Upper lobe of right lung (tissue), 1 donor: ENCODE data around the gene RNASET2. TPM values are rescaled to one million over a fixed set of nuclear protein-coding genes. Genes with fewer than 3 reads are reported as not detected.
"Not testable (repeated sequence)": the region's sequence is repeated elsewhere in the genome, so short reads cannot be mapped to it uniquely, and the experiment has no call there.

ENCODE experiments used
- ATAC-seq: fragments of 200-7000 bp; cut with Tn5 transposase; one replicate; pipeline ENCODE4 v1.9.1; 2020; ENCODE audit warnings: mild to moderate bottlenecking, moderate library complexity
- DNase-seq: peaks from one replicate; pipeline ENCODE4 v3.0.0-alpha.2; 2020
- H3K27ac ChIP-seq: fragments of 200-600 bp; one replicate; pipeline ENCODE4 v1.8.0; 2022
- H3K27me3 ChIP-seq: fragments of 200-600 bp; one replicate; pipeline ENCODE4 v1.8.0; 2022; ENCODE audit warnings: mild to moderate bottlenecking
- H3K36me3 ChIP-seq: fragments of 200-600 bp; one replicate; pipeline ENCODE4 v1.8.0; 2022
- H3K4me1 ChIP-seq: fragments of 200-600 bp; one replicate; pipeline ENCODE4 v1.8.0; 2022
- H3K4me3 ChIP-seq: fragments of 200-600 bp; one replicate; pipeline ENCODE4 v1.8.0; 2022; ENCODE audit warnings: mild to moderate bottlenecking
- H3K9me3 ChIP-seq: fragments of 200-600 bp; one replicate; pipeline ENCODE4 v1.8.0; 2022
- intact Hi-C: fragments of 100-400 bp; cut with DNase I; formaldehyde crosslinking; loops from one replicate; pipeline ENCODE4 v1.11.0; 2022
- total RNA-seq: library from RNA; stranded (reverse); fragmentation: NEBNext Ultra II Directional; extraction: Animal tissue kit (Norgen Biotek cat#: 25700); gene quantifications from one replicate; pipeline ENCODE4 v1.2.1, GENCODE V29; 2021
- TF ChIP-seq, protein P1 (sequence below): fragments of 200-600 bp; IDR thresholded peaks from one replicate; pipeline ENCODE4 v1.8.0; 2022; ENCODE audit warnings: antibody characterized with exemption
- donor health status: DM: no; HTN: yes; CAD: no; lungs with severe emphysema.

Gene RNASET2
- total RNA-seq, 1 donor from 2014 or later = 73.1 TPM

GRCh38 chr6:166902211-166902755, 54.1 kb downstream of the RNASET2 start:
- Histone ChIP-seq H3K9me3 (no peaks in the 10 kb centered on the region), H3K27me3 (no peaks in the 10 kb centered on the region), H3K4me3 (no peak overlapping the region), H3K36me3 (no peaks in the 10 kb centered on the region), H3K4me1 (no peaks in the 10 kb centered on the region), H3K27ac (no peak overlapping the region)
- intact Hi-C loops = no loop called here
- TF ChIP-seq, protein P1, sequence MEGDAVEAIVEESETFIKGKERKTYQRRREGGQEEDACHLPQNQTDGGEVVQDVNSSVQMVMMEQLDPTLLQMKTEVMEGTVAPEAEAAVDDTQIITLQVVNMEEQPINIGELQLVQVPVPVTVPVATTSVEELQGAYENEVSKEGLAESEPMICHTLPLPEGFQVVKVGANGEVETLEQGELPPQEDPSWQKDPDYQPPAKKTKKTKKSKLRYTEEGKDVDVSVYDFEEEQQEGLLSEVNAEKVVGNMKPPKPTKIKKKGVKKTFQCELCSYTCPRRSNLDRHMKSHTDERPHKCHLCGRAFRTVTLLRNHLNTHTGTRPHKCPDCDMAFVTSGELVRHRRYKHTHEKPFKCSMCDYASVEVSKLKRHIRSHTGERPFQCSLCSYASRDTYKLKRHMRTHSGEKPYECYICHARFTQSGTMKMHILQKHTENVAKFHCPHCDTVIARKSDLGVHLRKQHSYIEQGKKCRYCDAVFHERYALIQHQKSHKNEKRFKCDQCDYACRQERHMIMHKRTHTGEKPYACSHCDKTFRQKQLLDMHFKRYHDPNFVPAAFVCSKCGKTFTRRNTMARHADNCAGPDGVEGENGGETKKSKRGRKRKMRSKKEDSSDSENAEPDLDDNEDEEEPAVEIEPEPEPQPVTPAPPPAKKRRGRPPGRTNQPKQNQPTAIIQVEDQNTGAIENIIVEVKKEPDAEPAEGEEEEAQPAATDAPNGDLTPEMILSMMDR = no peak
- ATAC-seq = no peak
- no peak for DNase-seq

DNA sequence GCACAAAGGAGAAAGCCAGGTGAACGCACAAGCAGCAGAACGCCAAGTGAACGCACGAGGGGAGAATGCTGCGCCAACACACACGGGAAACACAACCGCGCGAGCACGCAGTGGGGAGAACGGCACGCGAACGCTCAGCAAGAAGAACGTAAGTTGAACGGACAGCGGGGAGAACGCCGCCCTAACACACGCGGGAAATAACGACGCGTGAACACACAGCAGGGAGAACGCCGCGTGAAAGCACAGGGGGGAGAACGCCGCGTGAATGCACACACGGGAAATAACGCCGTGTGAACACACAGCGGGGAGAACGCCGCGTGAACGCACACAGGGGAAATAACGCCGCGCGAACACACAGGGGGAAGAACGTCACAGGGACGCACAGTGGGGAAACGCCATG, 54.7 kb downstream of the RNASET2 start:
- no peak overlapping the region for H3K27ac ChIP-seq
- H3K4me3 ChIP-seq = no peak overlapping the region
- DNase-seq = no peak
- no peaks in the 10 kb centered on the region for H3K36me3 ChIP-seq
- intact Hi-C loops = no loop called here
- no peaks in the 10 kb centered on the region for H3K27me3 ChIP-seq
- TF ChIP-seq, protein P1 = no peak
- no peak for ATAC-seq
- no peaks in the 10 kb centered on the region for H3K4me1 ChIP-seq
- H3K9me3 ChIP-seq = no peaks in the 10 kb centered on the region

DNA sequence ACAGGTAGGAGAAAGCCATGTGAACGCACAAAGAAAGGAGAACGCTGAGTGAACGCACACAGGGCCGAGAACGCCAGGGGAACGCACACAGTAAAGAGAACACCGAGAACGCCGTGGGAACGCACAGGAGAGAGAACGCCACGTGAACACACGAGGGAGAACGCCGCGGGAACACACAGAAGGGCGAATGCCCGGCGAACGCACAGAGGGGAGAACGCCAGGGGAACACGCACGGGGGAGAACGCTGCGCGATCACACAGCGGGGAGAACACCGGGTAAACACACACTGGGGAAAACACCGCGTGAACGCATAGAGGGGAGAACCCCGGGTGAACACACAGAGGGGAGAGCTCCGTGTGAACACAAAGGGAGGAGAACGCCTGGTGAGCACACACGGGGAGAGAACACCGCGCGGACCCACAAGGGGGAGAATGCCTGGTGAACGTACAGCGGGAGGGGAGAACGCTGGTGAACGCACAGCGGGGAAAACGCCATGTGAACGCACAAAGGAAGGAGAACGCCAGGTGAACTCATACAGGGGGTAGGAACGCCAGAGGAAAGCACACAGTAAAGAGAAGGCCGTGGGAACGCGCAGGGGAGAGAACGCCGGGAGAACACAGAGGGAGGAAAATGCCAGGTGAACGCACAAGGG, 55.3 kb downstream of the RNASET2 start:
- H3K27me3 ChIP-seq = no peaks in the 10 kb centered on the region
- intact Hi-C loops = no loop called here
- no peaks in the 10 kb centered on the region for H3K9me3 ChIP-seq
- no peaks in the 10 kb centered on the region for H3K4me1 ChIP-seq
- no peak overlapping the region for H3K4me3 ChIP-seq
- TF ChIP-seq, protein P1 = no peak
- H3K27ac ChIP-seq = no peak overlapping the region
- no peak for DNase-seq
- H3K36me3 ChIP-seq = no peaks in the 10 kb centered on the region
- ATAC-seq = no peak

GRCh38 chr6:166900130-166900708, 56.1 kb downstream of the RNASET2 start:
- intact Hi-C loops = no loop called here
- ATAC-seq = no peak

DNA sequence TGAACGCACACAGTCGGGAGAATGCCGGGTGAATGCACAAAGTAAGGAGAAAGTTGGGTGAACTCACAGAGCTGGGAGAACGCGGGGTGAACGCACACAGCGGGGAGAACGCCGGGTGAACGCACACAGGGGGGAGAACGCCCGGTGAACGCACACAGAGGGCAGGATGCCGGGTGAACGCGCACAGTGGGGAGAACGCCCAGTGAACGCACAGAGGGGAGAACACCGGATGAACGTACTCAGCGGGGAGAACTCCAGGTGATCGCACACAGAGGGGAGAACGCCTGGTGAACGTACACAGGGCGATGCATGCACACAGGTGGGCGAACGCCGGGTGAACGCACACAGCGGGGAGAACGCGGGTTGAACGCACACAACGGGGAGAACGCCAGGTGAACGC, 57.4 kb downstream of the RNASET2 start:
- ATAC-seq (no peak), DNase-seq (no peak)
- intact Hi-C loops = no loop called here
- no peaks in the 10 kb centered on the region for H3K4me1 ChIP-seq
- no peaks in the 10 kb centered on the region for H3K9me3 ChIP-seq
- H3K27ac ChIP-seq = no peak overlapping the region
- H3K36me3 ChIP-seq = no peaks in the 10 kb centered on the region
- H3K27me3 ChIP-seq = no peaks in the 10 kb centered on the region
- no peak overlapping the region for H3K4me3 ChIP-seq
- TF ChIP-seq, protein P1 = no peak

More at GRCh38 chr6:166900130-166900708, 56.1 kb downstream of the RNASET2 start:
- TF ChIP-seq, protein P1 = no peak
- Histone ChIP-seq H3K9me3 (no peaks in the 10 kb centered on the region), H3K36me3 (no peaks in the 10 kb centered on the region), H3K4me1 (no peaks in the 10 kb centered on the region), H3K4me3 (no peak overlapping the region), H3K27ac (no peak overlapping the region), H3K27me3 (no peaks in the 10 kb centered on the region)
- no peak for DNase-seq

DNA sequence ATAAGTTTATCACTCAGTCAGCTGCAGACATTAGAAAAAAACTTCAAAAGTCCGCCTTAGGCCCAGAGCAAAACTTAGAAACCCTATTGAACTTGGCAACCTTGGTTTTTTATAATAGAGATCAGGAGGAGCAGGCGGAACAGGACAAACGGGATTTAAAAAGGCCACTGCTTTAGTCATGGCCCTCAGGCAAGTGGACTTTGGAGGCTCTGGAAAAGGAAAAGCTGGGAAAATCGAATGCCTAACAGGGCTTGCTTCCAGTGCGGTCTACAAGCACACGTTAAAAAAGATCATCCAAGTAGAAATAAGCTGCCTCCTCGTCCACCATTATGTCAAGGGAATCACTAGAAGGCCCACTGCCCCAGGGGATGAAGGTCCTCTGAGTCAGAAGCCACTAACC, 61.7 kb downstream of the RNASET2 start:
- not testable (repeated sequence) for H3K4me1 ChIP-seq

GRCh38 chr6:166892472-166892871, 63.9 kb downstream of the RNASET2 start:
- H3K4me3 ChIP-seq, ATAC-seq, H3K27me3 ChIP-seq, intact Hi-C loops, H3K36me3 ChIP-seq, H3K27ac ChIP-seq, H3K4me1 ChIP-seq, H3K9me3 ChIP-seq, DNase-seq: not testable (repeated sequence)

More for the DNA sequence above, 61.7 kb downstream of the RNASET2 start:
- H3K9me3 ChIP-seq, H3K4me3 ChIP-seq, DNase-seq, H3K27ac ChIP-seq, H3K27me3 ChIP-seq, intact Hi-C loops, H3K36me3 ChIP-seq, ATAC-seq: not testable (repeated sequence)

- H3K27ac ChIP-seq, ATAC-seq, H3K4me3 ChIP-seq, H3K27me3 ChIP-seq, H3K4me1 ChIP-seq, intact Hi-C loops, H3K36me3 ChIP-seq, H3K9me3 ChIP-seq, DNase-seq: not testable (repeated sequence)
Observed at GRCh38 chr6:166886773-166887172, 69.6 kb downstream of the RNASET2 start.

DNA sequence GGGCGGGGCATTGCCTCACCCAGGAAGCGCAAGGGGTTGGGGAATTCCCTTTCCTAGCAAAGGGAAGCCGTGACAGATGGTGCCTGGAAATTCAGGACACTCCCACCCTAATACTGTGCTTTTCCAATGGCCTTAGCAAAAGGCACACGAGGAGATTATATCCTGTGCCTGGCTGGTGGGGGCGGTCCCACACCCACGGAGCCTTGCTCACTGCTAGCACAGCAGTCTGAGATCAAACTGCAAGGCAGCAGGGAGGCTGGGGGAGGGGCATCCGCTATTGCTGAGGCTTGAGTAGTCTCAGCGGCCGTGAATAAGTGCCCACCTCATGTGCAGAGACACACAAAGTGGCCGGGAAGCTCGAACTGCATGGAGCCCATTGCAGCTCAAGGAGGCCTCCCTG, 71.4 kb downstream of the RNASET2 start:
- intact Hi-C loops, DNase-seq, H3K27me3 ChIP-seq, H3K4me3 ChIP-seq, H3K4me1 ChIP-seq, H3K9me3 ChIP-seq, ATAC-seq, H3K36me3 ChIP-seq, H3K27ac ChIP-seq: not testable (repeated sequence)
